ENCODE results near the gene FUT1.
A peak's percentile ranks its signal among the peaks of the same experiment; 100 is the strongest.
"Not testable (repeated sequence)": the region's sequence is repeated elsewhere in the genome, so short reads cannot be mapped to it uniquely, and the experiment has no call there.

The FUT1 gene

DNA sequence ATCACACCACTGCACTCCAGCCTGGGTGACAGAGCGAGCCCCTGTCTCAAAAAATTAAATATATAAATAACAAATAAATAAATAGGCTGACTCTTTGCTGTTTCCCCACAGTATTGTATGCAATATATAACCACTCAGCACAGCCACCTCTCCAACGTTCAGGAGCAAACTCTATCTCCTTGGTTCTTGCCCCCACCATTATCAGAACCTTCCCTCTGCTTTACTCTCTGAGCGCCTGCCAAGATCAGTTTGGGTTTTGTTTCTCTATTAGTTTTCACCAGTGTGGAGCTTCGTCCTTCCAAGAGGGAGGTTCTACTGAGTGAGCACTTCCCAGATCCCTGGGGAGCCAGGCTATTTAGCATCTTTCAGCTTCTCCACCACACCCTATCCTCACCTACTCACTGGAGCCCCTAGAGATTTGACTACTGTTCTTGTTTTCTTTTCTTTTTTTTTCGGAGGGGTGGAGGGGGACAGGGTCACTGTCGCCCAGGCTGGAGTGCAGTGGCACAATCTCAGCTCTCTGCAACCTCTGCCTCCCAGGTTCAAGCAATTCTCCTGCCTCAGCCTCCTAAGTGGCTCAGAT, 15.8 kb upstream of the FUT1 start:
- not testable (repeated sequence) for DNase-seq

DNA sequence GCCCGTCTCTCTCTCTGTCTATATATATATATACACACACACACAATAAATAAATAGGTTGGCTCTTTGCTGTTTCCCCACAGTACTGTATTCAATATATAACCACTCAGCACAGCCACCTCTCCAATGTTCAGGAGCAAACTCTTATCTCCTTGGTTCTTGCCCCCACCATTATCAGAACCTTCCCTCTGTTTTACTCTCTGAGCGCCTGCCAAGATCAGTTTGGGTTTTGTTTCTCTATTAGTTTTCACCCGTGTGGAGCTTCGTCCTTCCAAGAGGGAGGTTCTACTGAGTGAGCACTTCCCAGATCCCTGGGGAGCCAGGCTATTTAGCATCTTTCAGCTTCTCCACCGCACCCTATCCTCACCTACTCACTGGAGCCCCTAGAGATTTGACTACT, 13.4 kb upstream of the FUT1 start:
- not testable (repeated sequence) for DNase-seq

DNA sequence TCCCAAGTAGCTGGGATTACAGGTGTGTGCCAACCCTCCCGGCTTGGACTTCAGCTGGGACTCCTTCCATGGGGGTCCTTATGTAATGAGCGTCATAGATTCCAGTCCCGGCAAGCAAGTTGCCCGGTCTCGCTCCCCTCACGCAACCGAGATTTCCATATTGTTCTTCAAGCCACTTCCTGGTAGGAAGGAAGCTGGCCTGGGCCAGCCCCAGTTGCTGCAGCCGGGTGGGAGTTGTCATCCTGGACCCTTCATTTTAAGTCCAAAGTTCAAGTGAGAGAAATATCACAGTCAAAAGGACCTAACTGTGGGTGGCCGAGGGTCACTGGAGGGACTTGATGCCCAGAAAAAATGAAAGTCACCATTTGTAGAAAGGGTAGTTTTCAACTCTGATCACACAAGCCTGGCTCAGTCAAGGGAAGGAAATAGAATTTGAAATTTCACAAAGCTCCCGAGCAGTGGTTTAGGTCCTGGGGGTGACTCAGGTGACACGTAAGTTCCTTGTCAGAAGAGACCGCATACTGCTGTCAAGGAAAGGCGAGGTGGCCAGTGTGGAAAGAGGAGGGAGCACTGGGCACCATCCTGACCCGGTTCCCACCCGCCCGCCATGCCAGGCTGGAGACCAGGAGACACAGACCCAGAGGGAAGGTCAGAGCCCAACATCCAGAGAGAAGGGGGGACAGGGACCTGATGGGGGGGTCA, 8.2 kb upstream of the FUT1 start:
- no peak for DNase-seq

DNA sequence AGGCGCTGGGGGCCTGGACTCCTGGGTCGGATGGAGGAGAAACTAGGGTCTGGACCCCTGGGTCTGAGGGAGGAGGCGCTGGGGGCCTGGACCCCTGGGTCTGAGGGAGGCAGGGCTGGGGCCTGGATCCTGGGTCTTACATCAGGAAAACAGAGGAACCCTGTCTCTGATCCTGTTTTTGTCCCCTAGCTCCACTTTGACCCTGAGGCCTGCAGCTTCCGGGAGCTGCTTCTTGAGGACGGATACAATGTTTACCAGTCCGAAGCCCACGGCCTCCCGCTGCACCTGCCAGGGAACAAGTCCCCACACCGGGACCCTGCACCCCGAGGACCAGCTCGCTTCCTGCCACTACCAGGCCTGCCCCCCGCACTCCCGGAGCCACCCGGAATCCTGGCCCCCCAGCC, 5.3 kb upstream of the FUT1 start:
- no peak for DNase-seq

GRCh38 chr19:48757089-48757675, 4.7 kb upstream of the FUT1 start:
- DNase-seq, result no peak

- DNase-seq, result no peak
These were observed 4.2 kb upstream of the FUT1 start for GRCh38 chr19:48756686-48757085.

DNA sequence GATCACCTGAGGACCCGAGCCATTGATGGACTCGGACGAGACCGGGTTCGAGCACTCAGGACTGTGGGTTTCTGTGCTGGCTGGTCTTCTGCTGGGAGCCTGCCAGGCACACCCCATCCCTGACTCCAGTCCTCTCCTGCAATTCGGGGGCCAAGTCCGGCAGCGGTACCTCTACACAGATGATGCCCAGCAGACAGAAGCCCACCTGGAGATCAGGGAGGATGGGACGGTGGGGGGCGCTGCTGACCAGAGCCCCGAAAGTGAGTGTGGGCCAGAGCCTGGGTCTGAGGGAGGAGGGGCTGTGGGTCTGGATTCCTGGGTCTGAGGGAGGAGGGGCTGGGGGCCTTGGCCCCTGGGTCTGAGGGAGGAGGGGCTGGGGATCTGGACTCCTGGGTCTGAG, 3.8 kb upstream of the FUT1 start:
- no peak for DNase-seq

DNA sequence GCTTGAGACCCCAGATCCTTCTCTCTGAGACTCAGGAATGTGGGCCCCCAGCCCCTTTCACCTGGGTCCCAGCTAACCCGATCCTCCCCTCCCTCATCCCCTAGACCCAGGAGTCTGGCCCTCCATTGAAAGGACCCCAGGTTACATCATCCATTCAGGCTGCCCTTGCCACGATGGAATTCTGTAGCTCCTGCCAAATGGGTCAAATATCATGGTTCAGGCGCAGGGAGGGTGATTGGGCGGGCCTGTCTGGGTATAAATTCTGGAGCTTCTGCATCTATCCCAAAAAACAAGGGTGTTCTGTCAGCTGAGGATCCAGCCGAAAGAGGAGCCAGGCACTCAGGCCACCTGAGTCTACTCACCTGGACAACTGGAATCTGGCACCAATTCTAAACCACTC, 3.3 kb upstream of the FUT1 start:
- no peak for DNase-seq

GRCh38 chr19:48755084-48755641, 2.7 kb upstream of the FUT1 start, which contains the start of gene FGF21:
Gene FGF21, plus strand, starts transcription at chr19:48755524. Its CDS starts 713 bp downstream, at chr19:48756237.
- no peak for DNase-seq

GRCh38 chr19:48751845-48752495, 471 bp downstream of the FUT1 start:
- DNase-seq, result no peak

- DNase-seq, result no peak
These were observed 1.5 kb downstream of the FUT1 start for GRCh38 chr19:48750771-48751504.

- no peak for DNase-seq
These were observed 2.1 kb downstream of the FUT1 start for GRCh38 chr19:48750351-48750750.

DNA sequence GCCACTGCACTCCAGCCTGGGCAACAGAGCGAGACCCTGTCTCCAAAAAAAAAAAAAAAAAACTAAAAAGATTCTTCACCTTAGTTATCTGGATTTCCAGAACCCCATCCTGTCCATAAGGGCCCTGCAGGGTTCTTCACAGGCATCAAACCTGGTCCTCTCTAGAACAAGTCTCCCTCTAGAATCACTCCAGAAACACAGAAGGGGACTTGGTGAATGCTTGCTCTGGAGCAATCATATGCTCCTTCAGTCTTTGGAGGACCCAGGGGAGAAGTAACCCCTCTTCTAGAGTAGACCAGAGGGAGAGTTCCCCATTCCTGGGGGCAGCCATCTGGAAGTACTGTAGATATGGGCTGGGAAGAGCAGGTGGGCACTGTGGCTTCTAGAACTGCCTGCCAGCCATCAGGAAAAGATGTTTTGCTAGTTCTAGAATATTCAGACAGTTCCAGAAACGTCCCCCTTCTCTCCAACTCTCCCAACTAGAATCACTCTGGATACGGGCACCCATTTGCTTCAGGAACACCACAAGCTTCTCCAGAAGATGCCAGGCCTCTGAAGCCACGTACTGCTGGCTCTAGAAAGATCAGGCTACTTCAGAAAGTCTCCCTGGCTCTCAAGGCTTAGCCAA, 2.8 kb downstream of the FUT1 start:
- DNase-seq, result no peak

- no peak for DNase-seq
These were observed 5.5 kb downstream of the FUT1 start, which contains the start of gene IZUMO1 for GRCh38 chr19:48746738-48747575. Gene IZUMO1, minus strand, starts transcription at chr19:48746909. Its CDS starts 1,050 bp downstream, at chr19:48745859.

DNA sequence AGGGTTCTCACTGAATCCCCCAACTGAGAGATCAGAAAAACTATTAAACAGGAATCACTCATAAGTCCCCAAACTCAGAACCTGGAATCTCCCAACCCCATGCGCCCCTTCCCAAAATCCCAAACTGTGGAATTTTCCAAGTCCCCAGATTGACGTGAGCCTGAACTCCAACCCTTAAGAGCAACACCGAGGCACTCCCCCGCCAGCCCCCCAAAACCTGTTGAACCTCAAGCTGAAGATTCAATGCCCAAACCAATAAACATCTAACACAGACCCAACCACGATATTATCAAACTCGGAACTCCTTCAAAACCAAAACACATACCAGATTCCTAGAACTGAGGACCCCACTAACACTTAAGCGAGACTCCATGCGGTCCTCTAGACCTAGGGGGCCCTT, 6.3 kb downstream of the FUT1 start:
- DNase-seq, result no peak

- peak; percentile 57 for DNase-seq
These were observed 7.0 kb downstream of the FUT1 start for GRCh38 chr19:48745208-48745995.

DNA sequence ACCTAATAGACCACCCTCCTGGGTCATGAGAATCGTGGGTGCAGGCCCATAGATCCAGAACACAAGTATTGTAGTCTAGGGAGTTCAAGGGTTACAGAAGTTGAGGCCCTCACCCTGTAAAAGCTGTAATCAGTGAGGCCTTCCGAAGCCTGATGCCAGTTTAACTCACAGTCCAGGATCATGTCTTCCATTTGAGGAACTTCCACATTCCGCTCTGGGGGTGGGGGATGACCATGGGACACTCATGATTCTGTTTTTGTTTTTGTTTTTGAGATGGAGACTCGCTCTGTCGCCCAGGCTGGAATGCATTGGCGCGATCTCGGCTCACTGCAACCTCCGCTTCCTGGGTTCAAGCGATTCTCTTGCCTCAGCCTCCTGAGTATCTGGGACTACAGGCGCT, 10.3 kb downstream of the FUT1 start:
- DNase-seq, result no peak

DNA sequence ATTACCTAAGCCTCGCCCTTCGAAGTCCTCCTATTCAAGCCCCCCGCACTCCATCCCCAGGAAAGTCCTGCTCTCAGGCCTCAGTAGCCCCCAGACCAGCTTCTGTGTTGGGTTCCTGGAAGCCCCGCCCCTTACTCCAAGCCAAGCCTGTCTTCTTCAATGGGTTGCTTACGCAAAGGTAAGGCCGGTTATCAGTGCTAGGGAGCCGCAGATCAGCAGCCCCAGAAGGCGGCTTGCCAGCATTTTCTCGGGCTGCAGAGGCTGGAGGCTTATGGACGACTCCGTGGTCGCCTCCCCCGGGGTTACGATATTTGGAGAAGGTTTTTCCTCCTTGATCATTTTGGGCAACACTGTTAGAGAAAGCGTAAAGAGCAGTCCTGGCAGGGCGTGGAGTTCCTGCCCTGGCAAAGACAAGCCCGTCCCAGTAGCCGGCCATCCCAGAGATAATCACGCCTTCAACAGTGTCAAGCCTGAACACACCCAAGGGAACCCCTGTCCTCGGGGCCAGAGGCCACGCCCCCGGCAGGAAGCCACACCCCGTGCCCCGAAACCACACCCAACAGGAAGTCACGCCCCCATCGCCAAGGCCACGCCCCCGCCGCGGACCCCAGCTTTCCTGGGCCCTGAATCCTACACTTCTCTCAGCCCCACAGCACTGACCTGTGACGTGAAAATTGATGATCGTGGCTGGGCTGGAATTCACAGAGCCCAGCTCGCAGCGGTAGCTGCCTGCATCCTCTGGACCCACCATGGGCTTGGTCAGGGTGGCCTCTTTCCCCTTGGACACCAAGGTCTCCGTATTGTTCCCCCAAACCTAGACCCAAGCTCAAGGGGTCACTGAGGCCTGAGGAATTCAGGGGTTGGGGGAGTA, 11.1 kb downstream of the FUT1 start:
- DNase-seq, result no peak
